CD4-positive, alpha-beta T cell treated with Interferon alpha-2 for 1 hour (primary cell): ENCODE measurements around the gene TEX29.

Experiments used
- DNase-seq, 2 donors: peaks; one replicate each; pipeline ENCODE4 v3.0.0-alpha.2; 2020 to 2022

TEX29 gene

DNA sequence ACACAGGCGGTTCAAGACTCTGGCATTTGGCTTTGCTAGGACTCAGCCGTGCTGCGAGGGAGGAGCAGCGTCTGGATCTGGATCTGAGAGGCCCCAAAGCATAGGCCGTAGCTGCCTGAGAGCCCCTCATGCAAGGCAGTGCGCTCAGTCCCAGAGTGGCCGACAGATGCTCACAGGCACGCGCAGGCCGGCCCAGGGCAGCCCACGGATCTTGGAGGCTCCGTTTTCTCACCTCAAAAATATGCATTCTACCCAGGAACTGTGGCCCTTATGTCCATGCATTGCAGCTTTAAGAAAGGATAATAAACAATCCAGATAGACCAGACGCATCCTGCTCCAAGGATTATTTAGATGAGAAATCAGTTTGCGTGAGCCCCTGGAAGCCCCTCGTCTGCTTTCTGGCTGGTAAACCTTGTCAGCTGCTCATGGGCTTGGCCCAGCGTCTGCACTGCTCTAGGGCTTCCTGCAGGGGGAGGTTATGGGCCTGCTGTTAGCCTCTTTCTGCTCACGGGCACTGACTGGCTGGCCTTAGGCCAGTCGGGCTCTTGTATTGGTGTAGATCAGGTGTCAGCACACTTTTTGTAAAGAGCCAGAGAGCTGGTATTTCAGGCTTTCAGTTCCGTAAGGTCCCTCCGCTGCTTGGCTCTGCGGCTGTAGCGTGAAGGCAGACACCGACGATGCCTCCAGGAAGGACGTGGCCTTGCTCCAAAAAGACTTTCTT is 24.2 kb downstream of the TEX29 start:
- no peak for DNase-seq

DNA sequence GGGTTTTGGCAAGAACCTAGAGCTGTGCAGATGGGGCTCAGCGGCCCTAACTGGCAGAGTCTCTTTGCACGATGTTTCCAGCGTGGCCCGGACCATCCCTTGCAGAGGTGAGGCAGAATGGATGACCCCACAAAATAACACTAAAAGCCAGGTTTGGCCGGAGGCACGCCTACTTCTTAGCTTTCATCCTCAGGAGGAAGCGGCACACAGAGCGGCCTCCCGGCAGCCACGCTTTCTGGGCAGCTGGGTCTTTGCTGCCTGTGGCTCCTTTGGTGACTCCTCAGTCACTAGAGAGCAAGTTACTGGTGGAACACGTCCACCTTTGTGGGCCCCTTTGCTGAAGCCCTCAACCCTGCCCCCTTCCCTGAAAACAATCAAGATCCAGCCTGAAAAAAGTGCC is 25.2 kb downstream of the TEX29 start:
- no peak for DNase-seq

DNA sequence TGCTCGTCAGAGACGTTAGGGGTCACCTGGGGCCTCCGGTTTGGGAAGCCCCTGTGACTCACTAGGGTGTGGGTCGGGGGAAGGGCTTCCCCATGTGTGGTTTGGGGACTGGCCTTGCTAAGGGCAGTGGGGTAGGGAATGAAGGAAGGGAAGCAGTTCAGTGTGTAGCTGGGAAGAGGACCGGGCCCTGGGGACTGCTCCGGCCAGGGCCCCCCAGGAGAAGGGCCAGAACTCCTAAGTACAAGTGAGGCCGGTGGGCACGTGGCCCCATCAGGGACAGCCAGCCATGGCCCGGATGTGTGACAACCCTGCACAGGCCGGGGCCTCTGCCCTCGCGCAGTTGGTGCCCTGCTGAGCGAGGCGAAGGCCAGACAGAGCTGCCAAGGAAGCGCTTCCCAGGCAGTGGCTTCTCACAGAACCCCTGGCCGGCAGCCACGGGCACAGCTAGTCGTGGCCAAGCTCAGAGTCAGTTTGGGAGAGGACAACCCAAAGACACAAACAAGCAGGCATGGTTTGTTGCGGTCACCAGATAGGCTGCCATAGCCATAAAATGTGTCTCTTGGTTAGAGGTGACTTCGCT is 25.7 kb downstream of the TEX29 start:
- no peak for DNase-seq

DNA sequence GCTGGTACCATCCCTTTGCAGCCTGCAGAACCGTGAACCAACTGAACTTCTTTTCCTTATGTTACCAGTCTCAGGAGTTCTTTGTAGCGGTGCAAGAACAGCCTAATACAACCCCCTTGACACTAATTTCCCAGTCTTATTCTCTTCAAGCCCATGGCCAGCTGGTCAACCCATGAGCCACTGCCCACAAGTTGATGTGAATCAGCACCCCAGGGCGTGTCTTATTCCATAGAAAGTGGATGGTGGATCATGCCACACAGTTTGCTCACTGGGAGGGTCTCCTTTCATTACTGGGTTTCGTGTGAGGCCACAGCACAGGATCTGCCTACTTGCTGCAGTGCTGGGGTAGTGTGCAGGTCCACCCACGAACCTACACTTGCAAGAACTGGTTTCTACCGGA is 27.0 kb downstream of the TEX29 start:
- no peak for DNase-seq

DNA sequence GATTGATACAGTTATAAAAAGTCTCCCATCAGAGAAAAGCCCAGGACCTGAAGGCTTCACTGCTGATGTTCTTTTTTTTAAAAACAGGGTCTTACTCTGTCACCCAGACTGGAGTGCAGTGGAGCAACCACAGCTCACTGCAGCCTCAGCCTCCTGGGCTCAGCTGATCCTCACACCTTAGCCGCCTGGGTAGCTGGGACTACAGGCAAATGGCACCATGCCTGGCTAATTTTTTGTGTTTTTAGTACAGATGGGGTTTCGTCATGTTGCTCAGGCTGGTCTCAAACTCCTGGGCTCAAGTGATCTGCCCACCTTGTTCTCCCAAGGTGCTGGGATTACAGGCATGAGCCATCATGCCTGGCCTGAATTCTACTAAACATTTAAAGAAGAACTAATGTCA is 33.1 kb downstream of the TEX29 start:
- DNase-seq: no peak

DNA sequence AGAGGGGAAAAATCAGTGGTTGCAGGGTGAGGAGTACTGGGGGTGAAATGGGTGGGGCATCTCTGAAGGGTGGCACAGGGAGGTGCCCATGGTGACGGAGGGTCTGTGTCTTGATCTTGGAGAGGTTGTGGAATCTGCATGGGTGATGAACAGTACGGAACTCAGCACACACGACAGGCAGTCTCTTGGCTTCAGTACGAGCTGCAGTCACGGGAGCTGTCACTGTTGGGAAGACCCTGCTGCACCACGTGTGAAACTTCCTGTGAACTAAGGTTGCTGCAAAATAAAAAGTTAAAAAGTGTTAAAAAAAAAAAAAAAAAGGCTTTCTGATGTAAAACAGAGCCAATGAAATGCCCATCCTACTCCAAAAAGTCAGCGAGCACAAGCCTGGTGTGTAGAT is 34.3 kb downstream of the TEX29 start:
- DNase-seq: no peak

DNA sequence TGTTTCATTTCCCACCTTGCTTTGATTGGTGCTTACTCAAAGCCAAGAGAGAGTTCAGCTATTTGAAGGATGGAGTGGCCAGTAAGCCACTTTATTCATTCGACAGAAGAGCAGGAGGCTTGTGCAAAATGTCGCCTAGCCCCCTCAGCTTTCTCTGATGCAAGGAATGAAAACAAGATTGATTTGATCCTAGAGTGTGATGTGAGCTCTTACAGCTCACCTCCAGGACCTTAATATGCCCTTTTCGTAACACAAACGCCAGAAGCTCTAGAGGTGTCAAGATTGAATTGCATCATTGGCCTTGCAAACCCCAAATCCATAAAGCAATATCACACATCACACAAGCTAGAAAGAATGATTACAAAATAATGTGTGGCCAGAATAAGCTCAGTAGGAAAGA is 36.4 kb downstream of the TEX29 start:
- DNase-seq: no peak

DNA sequence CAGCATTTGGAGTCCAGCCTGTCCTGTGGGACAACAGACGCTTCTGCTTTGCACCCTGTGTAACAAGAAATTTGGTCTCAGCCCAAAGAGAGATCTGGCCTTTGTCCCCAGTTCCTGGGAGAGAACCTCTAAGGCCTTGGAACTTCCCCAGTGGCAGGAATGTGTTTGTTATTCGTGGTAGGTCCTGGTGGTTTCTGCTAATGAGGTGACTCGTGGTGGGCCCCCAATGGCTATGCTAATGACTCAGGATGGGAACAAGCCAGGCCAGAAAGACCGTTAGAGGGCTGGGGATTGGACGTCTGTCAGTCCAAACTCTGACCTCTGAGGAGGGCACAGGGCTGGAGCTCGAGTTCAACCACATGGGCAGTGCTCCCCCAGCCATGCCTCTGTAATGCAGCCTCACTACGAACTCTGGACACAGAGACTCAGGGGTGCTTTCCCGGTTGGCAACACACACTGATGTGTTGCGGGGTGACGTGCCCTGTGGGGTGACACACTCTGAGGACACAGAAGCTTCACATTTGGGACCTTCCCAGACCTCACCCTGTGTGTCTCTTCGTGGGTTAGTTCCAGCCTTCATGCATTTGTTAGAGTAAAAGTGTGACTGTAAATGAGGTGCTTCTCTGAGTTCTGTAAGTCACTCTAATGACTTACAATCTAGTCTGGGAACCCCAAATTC is 38.9 kb downstream of the TEX29 start:
- no peak for DNase-seq

DNA sequence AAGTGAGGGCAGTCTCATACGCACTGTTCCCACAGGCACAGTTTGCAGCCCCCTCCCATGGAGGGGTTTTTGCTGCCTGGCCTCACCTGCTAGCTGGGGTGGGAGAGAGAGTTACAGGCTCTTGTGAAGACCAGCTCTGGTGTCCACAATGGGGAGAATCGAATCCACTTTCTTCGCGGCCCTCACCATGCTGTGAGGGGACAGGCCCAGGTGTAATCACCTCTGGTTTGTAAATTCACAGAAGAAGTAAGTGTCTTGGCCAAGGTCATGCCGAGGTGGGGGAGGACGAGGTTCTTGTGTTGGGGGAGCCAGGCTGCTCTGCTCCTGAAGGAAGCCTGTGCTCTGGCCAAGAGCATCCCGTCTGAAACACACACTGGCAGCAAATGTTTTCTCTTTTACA is 39.5 kb downstream of the TEX29 start:
- no peak for DNase-seq

DNA sequence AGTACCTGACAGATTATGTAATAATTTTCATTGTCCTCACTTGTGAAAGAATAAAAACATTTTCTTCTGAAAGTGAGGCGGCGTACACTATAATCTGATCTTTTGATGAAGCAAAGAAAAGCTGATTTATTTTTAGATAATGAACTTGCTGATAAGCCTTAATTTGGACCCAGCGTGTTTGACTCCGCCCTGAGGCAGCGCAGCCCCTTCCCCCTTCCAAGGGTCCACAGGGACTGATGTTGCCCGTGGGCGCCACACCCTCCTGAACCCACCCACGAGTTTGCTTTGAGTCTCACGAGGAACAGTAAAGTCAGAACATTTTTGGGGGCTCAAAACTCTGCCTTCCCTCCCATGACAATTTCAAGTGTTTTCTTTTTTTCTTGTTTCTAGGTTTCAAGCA is 40.0 kb downstream of the TEX29 start:
- DNase-seq: no peak

DNA sequence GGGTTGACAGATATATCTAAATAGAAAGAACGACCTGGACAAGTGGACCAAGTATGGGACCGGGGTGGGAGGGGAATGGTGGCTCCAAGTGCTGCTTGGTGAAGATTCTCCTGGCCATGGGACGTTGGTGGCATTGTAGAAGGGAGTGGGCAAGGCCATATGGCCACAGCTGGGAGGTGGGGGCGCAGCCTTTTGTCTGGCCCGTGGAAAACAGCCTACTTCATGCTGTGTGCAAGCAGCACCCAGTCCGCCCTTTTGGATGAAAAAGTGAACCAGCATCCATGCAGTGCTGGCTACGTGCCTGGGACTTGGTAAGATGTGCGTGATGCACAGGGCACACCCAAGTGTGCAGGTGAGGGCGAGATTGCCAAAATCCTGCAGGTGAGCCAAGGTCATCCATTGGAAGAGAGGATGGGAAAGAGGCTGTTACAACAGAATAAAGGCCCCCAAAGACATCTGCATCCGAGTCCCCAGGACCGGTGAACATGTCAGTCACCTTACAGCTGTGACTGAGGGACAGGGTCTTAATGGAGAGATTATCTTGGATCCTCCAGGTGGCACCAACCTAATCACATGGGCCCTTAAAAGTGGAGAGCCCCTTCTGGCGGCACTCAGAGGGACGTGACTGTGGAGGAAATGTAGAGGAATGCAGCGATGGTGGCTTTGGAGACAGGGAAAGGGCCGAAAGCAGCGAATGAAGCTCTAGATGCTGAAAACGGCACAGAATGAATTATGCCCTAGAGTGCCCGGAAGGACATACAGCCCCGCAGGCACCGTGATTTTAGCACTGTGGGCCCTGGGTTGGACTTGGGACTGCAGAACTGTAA is 40.8 kb downstream of the TEX29 start:
- no peak for DNase-seq

DNA sequence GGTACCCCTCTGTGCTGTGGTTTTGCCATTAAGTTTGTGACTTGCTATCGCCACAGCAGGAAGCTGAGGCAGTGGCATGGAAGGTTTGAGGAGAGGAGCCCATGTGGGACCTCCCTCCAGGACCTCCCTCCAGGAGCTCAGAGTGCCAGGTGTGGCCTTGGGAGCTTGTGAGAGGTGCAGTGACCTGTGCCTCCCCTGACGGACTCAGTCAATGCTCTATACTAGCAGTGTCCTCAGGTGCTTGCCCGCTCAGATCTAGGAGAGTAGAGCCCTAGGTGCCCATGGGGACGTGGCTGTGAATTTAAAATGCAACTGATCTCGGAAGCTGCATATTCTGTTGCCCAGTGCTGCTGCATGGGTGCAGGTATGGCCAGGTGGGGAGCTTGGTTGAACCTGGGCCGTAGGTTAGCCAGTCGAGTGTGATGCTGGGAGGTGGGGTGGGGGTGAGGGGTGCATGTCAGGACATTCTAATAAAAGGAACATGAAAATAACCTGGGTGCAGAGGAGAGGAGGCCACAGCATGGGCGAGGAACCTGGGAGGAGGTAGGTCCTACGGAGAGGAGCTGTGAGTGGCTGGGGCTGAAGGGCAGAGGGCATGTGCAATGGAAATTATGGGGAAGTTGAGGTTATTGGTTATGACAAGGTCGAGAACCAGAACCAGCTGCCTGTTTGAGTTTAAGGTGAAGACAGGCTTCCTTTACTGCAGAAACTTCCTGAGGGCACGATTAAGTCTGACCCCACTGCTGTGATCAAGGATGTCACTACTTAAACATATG is 41.6 kb downstream of the TEX29 start:
- no peak for DNase-seq

DNA sequence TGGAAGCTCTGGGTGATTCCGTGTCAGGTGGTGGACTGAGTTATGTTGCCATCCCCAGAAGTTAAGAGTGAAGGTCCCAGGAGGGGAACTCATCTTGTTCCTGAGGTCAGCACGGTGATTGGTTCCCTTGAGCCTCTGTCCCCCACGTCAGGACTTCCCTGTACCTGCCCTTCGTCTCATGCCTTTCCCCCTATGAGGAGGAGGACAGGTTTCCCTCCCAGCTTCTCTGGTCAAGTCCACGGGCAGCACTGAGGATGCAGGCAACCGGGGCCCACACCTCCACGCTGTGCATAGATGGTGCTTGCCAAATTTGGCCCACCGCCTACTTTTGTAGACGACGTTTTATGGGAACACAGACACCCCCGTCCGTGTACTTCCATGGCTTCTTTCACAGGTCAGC is 42.7 kb downstream of the TEX29 start:
- no peak for DNase-seq

DNA sequence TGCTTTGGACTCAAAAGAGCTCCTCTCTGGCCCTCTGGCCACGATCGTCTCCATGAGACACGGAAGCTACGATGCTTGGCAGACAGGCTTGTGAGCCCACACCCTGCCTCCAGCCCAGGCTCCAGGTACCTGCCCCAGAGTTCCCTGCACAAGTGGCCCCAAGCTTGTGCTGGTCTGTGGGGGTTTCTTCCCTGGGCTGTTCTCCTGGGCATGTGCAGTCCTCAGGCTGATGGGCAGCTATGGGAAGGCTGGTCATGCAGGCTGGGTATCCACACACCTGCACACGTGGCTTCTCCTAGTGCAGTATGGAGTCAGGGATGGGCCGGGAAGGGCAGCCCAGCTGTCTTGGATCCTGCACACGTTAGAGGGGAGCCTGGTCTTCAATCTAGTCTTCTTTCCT is 43.1 kb downstream of the TEX29 start:
- DNase-seq: no peak

DNA sequence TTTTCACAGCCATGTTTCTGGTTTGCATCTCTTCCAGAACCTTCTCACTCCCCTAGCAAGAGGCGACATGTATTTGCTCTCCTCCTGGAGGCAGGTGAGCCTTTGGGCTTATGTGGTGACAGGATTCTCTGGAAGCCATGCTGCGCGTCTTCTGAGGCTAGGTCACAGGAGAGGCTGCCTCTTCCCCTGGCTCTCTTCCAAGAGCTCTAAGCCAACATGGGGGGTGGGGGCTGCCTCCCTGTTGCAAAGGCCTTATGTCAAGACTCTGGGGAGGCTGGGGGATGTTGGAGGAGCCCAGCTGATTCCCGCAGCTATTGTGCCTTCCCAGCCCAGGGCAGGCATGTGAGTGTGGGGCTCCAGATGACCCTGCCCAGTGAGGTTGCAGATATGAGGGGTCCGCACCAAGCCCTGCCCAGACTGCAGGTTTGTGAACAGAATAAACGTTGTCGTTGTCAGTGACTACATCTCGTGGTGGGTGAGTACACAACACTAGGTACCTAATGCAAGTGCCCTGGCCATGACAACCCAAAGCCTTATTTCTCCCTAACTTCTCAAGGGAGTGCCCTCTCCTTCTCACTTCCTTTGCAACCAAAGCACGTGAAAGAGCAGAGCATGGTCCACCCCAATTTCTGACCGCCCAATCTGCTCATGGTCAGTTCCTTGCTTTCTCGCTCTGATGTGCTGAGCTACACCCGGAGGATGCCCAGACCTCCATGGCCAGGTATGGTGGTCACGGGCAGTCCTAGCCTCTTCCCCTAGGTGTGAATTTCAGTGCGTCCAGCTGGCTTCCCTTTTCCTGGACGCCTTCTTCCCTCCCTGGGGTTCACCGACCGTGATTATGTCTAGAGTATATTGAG is 44.9 kb downstream of the TEX29 start:
- no peak for DNase-seq

DNA sequence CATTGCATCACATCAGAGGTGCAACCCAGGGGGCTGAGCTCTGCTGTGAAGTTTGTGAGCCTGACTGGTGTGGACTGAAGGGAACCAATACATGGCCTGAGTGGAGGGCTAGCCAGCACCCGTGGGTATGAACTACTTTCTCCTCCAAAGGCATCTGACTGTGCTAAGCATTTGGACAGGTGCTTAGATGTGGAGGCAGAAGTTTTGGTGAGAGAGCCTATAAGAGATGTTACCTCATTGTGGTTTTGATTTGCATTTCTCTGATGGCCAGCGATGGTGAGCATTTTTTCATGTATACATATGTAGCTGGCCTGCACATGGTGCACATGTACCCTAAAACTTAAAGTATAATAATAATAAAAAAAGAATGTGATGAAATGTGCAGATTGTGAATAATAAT is 46.9 kb downstream of the TEX29 start:
- no peak for DNase-seq

DNA sequence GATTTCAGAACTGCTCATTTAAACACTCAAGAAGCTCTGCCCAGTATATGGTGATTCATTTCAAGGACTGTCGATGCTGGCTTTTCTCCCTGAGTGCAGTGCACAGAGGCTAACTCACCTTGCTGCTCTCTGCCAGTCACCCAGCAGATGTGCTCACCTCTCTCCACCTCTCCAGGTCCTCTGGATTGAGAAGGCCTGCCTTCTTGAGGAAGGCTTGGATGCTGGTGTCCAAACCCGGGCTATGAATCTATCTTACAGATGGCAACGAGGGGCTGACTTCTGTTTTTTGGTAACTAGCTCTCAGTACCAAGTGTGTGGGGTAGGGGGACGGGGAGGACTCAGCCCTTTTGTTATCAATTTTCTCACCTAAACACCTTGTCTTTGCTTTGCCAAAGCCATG is 47.6 kb downstream of the TEX29 start:
- DNase-seq: no peak

DNA sequence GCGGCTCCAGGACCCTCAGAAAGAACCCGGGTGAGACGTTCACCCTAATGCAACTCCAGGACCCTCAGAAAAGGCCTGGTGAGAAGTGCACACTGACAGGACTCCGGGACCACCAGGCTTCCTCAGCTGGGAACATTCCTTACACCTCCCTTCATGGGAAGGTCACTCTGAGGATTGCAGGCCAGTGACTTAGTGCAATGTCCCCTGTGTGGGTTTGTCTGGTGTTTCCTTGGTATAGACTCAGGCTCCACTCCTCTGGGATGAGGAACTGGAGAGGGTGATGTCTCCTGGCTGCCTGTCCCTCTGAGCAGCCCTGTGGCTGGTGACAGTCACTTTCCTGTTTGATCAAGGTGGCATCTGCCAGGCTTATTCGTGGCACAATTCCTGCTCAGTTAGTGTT is 49.7 kb downstream of the TEX29 start:
- no peak for DNase-seq

DNA sequence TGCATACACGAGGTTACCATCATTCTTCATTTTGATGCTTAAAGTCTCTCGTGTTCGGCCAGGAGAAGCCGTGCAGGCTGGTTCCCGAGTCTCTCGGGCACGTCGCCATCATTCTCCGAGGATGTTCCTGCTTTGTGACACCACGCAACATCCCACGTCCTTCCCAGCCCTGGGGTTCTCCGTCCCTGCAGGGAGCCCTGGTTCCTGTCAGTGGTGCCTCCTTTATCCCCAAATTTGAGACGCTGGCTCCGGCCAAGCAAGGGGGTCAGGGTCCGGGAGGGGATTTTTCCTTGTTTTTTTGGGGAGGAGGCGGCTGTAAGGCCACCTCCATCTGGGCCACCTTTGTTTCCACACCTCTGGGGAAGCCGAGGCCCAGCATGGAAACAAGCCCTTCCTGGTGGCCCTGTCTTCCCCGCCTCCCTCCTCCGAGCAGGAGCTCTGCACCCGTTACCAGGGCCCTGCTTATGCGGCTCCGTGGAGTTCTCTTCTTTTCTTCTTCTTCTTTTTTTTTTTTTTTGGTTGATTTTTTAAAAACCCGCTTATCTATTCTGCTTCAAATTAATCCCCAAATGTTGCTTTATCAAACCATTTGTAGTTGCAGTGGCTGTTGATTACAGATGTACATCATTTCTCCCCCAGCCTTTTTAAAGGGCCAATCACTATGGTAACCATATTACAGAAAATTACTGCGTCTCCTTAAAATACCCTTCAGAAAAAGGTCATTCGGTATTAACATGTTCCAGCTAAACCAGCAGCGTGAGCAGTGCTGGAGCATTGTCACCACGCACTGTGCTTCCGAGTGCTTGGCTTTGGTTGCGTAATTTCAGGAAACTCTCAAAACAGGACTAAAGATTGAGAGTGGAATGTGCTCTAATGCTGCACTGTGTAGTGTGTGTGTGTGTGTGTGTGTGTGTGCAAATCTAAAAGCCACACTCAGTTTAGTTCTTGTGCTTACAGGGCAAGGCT is 50.4 kb downstream of the TEX29 start:
- DNase-seq: no peak

DNA sequence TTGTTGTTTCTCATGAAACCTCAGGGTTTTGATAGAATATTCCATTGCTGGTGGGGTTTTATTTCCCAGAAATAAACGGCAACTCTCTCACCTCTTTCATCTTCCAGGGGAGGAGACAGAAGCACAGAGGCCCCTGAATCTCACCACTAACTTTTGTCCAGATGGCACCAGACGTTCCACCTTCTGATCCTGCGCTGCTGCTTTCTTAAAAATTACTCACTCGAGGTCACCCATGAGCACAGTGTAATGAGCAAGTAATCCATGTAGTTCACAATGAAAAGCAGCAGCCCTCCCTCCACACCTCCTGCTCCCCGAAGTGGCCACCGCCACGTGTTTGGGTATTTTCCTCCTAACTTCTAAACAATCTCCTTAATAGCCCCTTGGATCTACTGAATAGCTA is 51.3 kb downstream of the TEX29 start:
- DNase-seq: no peak
